SK-N-SH (cell line): Measurements from ENCODE around the gene PSKH1. TPM values are rescaled to one million over a fixed set of nuclear protein-coding genes. Genes with fewer than 3 reads are reported as not detected.

Source experiments
- CTCF ChIA-PET: fragments of 300-600, 350-600 bp; formaldehyde crosslinking; extraction: SDS; loops from one replicate; lab custom pipeline; 2021; lab: Yijun Ruan, JAX
- POLR2A ChIA-PET: fragments of 350-600 bp; sonication (Branson Sonifier 250); formaldehyde crosslinking; extraction: SDS; loops from one replicate; lab custom pipeline; 2020; ENCODE audit warnings: antibody characterized with exemption, inconsistent platforms; lab: Yijun Ruan, JAX
- DNase-seq: peaks from one replicate; pipeline ENCODE4 v3.0.0; 2012
- H2AFZ ChIP-seq: fragments of 200-600 bp; sonication (generic); 2 replicates; pipeline ENCODE4 v1.8.1; 2016; ENCODE audit warnings: antibody characterized with exemption, mild to moderate bottlenecking, low read depth
- H3F3A ChIP-seq: fragments of 200-600 bp; sonication (generic); replicated peaks from 2 replicates; pipeline ENCODE3; 2016; ENCODE audit warnings: antibody characterized with exemption, mild to moderate bottlenecking; ENCODE audit not compliant: insufficient read depth
- H3K27ac ChIP-seq, 2 experiments: fragments of 200-500 bp in 1 of 2; fragments of 200-600 bp in 1 of 2; sonication (Bioruptor generic) in 1 of 2; sonication (generic), shearing (Covaris generic) in 1 of 2; 2 replicates each; pipeline versions ENCODE4 v1.5.1 to v1.6.1; 2014 to 2016; ENCODE audit warnings: low read depth in 2 of 2, inconsistent platforms in 1 of 2, low read length in 1 of 2, mild to moderate bottlenecking in 1 of 2, mixed read lengths in 1 of 2
- H3K27me3 ChIP-seq: fragments of 200-600 bp; sonication (generic), shearing (Covaris generic); 2 replicates; pipeline ENCODE4 v1.6.1; 2016; ENCODE audit warnings: mixed run types; ENCODE audit not compliant: insufficient read depth
- H3K36me3 ChIP-seq, 2 experiments: fragments of 200-500 bp in 1 of 2; fragments of 200-600 bp in 1 of 2; sonication (Bioruptor generic) in 1 of 2; sonication (generic) in 1 of 2; replicated peaks in 1 of 2; 2 replicates each; pipeline versions ENCODE3 to v1.5.1; 2014 to 2016; ENCODE audit warnings: low read length in 1 of 2, mild to moderate bottlenecking in 1 of 2; ENCODE audit not compliant: insufficient read depth in 2 of 2, control insufficient read depth in 1 of 2
- H3K4me1 ChIP-seq, 2 experiments: fragments of 200-500 bp in 1 of 2; fragments of 200-600 bp in 1 of 2; sonication (Bioruptor generic) in 1 of 2; sonication (generic), shearing (Covaris generic) in 1 of 2; 2 replicates each; pipeline versions ENCODE4 v1.5.1 to v1.6.1; 2014 to 2016; ENCODE audit warnings: low read depth in 1 of 2, low read length in 1 of 2, mixed run types in 1 of 2; ENCODE audit not compliant: insufficient read depth in 2 of 2, control insufficient read depth in 1 of 2
- H3K4me2 ChIP-seq: fragments of 200-600 bp; sonication (generic), shearing (Covaris generic); 2 replicates; pipeline ENCODE4 v1.6.1; 2017; ENCODE audit warnings: mixed run types
- H3K4me3 ChIP-seq, 2 experiments: fragments of 200-500 bp in 1 of 2; fragments of 200-600 bp in 1 of 2; sonication (Bioruptor generic) in 1 of 2; sonication (generic), shearing (Covaris generic) in 1 of 2; 2 replicates each; pipeline versions ENCODE4 v1.5.1 to v1.8.1; 2014 to 2016; ENCODE audit warnings: low read depth in 2 of 2, inconsistent platforms in 1 of 2, low read length in 1 of 2, mild to moderate bottlenecking in 1 of 2, mixed read lengths in 1 of 2, moderate library complexity in 1 of 2
- H3K79me2 ChIP-seq: fragments of 200-600 bp; sonication (generic); 2 replicates; pipeline ENCODE4 v1.8.1; 2017; ENCODE audit warnings: mild to moderate bottlenecking; ENCODE audit not compliant: insufficient read depth
- H3K9ac ChIP-seq: fragments of 200-600 bp; sonication (generic); 2 replicates; pipeline ENCODE4 v1.6.1; 2017; ENCODE audit warnings: mixed run types
- H3K9me2 ChIP-seq: fragments of 200-600 bp; sonication (generic); 2 replicates; pipeline ENCODE4 v1.6.1; 2017; ENCODE audit warnings: mixed run types
- H3K9me3 ChIP-seq: fragments of 200-600 bp; sonication (generic); 2 replicates; pipeline ENCODE4 v1.6.1; 2017; ENCODE audit warnings: mixed run types, mild to moderate bottlenecking, moderate library complexity
- H4K20me1 ChIP-seq: fragments of 200-600 bp; sonication (generic); 2 replicates; pipeline ENCODE4 v1.6.1; 2017; ENCODE audit warnings: mild to moderate bottlenecking, mixed run types; ENCODE audit not compliant: insufficient read depth
- CHD2 ChIP-seq: fragments of 150-350 bp; IDR thresholded peaks from 2 replicates; pipeline ENCODE4 v1.6.1; 2018; ENCODE audit warnings: low read length; ENCODE audit not compliant: partially characterized antibody
- EP300 ChIP-seq, 2 experiments: IDR thresholded peaks; 2 replicates each; pipeline versions ENCODE4 v1.4.0 to v1.6.1; 2012; ENCODE audit warnings: borderline replicate concordance in 1 of 2, low read depth in 1 of 2, low read length in 1 of 2
- GATA2 ChIP-seq: sonication (generic); formaldehyde crosslinking; IDR thresholded peaks from 2 replicates; pipeline ENCODE4 v1.5.0; 2020; ENCODE audit warnings: mild to moderate bottlenecking, missing genetic modification reagents
- JUND ChIP-seq: IDR thresholded peaks from 2 replicates; pipeline ENCODE4 v1.4.0; 2012
- MEF2A ChIP-seq: IDR thresholded peaks from 2 replicates; pipeline ENCODE4 v1.4.0; 2012; ENCODE audit warnings: low read depth, borderline replicate concordance
- NRF1 ChIP-seq: IDR thresholded peaks from 2 replicates; pipeline ENCODE4 v1.6.1; 2012; ENCODE audit warnings: low read depth, mild to moderate bottlenecking, low read length
- PBX3 ChIP-seq: IDR thresholded peaks from 2 replicates; pipeline ENCODE4; 2012
- POLR2AphosphoS5 ChIP-seq: IDR thresholded peaks from 2 replicates; pipeline ENCODE4 v1.6.1; 2012; ENCODE audit warnings: low read depth, low read length
- RAD21 ChIP-seq: IDR thresholded peaks from 2 replicates; pipeline ENCODE4 v1.6.1; 2012; ENCODE audit warnings: mild to moderate bottlenecking, low read length
- RCOR1 ChIP-seq: fragments of 150-350 bp; IDR thresholded peaks from 2 replicates; pipeline ENCODE4 v1.6.1; 2017; ENCODE audit warnings: antibody characterized with exemption, low read length
- SMC3 ChIP-seq: IDR thresholded peaks from 2 replicates; pipeline ENCODE4 v1.6.1; 2012; ENCODE audit warnings: low read depth, low read length, improper control_type of control experiment
- WGBS: methylation state at CpG from one replicate; pipeline ENCODE4 v1.1.6; 2017; ENCODE audit warnings: low lambda C conversion rate; 5-methylcytosine and 5-hydroxymethylcytosine counted together
- polyA plus RNA-seq, 3 experiments: library from polyadenylated mRNA; depleted of rRNA; stranded (reverse); fragments of >200 nt; gene quantifications; 2 replicates each; pipeline ENCODE4 v1.2.3, GENCODE V29; 2012

The PSKH1 gene
- polyA plus RNA-seq, 1 of the 3 experiments (the other 2 are of a cell fraction): 30.1 TPM

- TF ChIP-seq RCOR1 (no peak), POLR2AphosphoS5 (no peak), CHD2 (no peak), JUND (no peak), MEF2A (no peak), RAD21 (no peak), SMC3 (no peak), GATA2 (CRISPR knock-in tag) (no peak), EP300 (IDR thresholded peaks at IDR 0.05; ENCODE audit: borderline replicate concordance in 1 of 2, low read depth in 1 of 2, low read length in 1 of 2) (no peak), NRF1 (no peak)
- H3K27me3 ChIP-seq: no peaks in the 10 kb centered on the region
- CTCF ChIA-PET: interaction anchor here (0.6 to 28.1 kb wide), 6 partner anchors 13 to 412 kb away, joined by 3 to 564 read pairs (median 7); partner anchors contain the start of genes EDC4, NRN1L and PSKH1
Measured at GRCh38 chr16:67933805-67934204, 40.8 kb downstream of the PSKH1 start.

GRCh38 chr16:67934306-67935100, 41.4 kb downstream of the PSKH1 start:
- Histone ChIP-seq H3K27me3 (no peaks in the 10 kb centered on the region), H3F3A (peaks cover 8% of the 10 kb centered on the region), H4K20me1 (no peaks in the 10 kb centered on the region), H3K4me1 (peaks cover 11 to 24% of the 10 kb centered on the region in 2 experiments; a peak in 2 of 4 replicates), H3K9ac (peak overlapping the region; percentile 86), H3K36me3 (peaks cover 0 to 20% of the 10 kb centered on the region in 2 experiments), H2AFZ (peak overlapping the region; percentile 61; the same call in 1 of the 2 replicates), H3K9me3 (no peaks in the 10 kb centered on the region), H3K4me3 (peak overlapping the region; percentile 84 to 89), H3K9me2 (no peaks in the 10 kb centered on the region), H3K4me2 (peak overlapping the region; percentile 99), H3K79me2 (peaks cover 19% of the 10 kb centered on the region), H3K27ac (peak overlapping the region in 1 of 2 experiments; percentile 64; a peak in 2 of 4 replicates)
- peak; percentile 54 for DNase-seq
- 51% methylated on average over 5 of the region's 13 CpGs for WGBS
- ChIA-PET POLR2A (interaction anchor here (1.0 to 2.5 kb wide), 7 partner anchors 8 to 274 kb away, joined by 3 to 12 read pairs (median 4); partner anchors contain the start of genes ACD, LCAT, NFATC3 and NRN1L), CTCF (interaction anchor here (0.7 to 28.1 kb wide), 9 partner anchors 14 to 413 kb away, joined by 3 to 564 read pairs (median 6); partner anchors contain the start of genes CENPT, EDC4, NRN1L and NUTF2)
- peak; percentile 2; the same call in 1 of the 2 replicates for TF ChIP-seq POLR2AphosphoS5
- no peak for TF ChIP-seq PBX3

More at GRCh38 chr16:67933805-67934204, 40.8 kb downstream of the PSKH1 start:
- WGBS: 90% methylated on average over 6 of the region's 7 CpGs
- Histone ChIP-seq H3K9me2 (no peaks in the 10 kb centered on the region), H3K79me2 (peaks cover 19% of the 10 kb centered on the region), H3K9me3 (no peaks in the 10 kb centered on the region), H3K9ac (no peak overlapping the region), H3K4me2 (no peak overlapping the region), H3K4me3 (no peak overlapping the region), H3K4me1 (peaks cover 11 to 24% of the 10 kb centered on the region in 2 experiments; a peak in 2 of 4 replicates), H4K20me1 (peaks cover 2% of the 10 kb centered on the region), H3K36me3 (peaks cover 0 to 25% of the 10 kb centered on the region in 2 experiments), H3K27ac (no peak overlapping the region), H3F3A (peaks cover 5% of the 10 kb centered on the region), H2AFZ (no peak overlapping the region)
- POLR2A ChIA-PET: interaction anchor here (1.1 to 2.5 kb wide), 3 partner anchors 9 to 274 kb away, joined by 3 to 12 read pairs (median 4); partner anchors contain the start of genes ACD and NRN1L
- DNase-seq: no peak
